Muscle of leg (tissue), 11 donors: ENCODE data around the gene ARHGEF3. TPM values are rescaled to one million over a fixed set of nuclear protein-coding genes. Genes with fewer than 3 reads are reported as not detected.

ENCODE experiments used
- DNase-seq: peaks from one replicate; pipeline ENCODE4 v3.0.0; 2013
- H3K27ac ChIP-seq: one replicate; pipeline ENCODE4 v1.5.1; 2013; ENCODE audit warnings: mild to moderate bottlenecking, low read length, control low read depth
- H3K27me3 ChIP-seq: one replicate; pipeline ENCODE4 v1.6.1; 2013; ENCODE audit warnings: low read length; ENCODE audit not compliant: control insufficient read depth, insufficient read depth
- H3K36me3 ChIP-seq: one replicate; pipeline ENCODE4 v1.6.1; 2013; ENCODE audit warnings: low read length; ENCODE audit not compliant: control insufficient read depth, insufficient read depth
- H3K4me1 ChIP-seq: one replicate; pipeline ENCODE4 v1.6.1; 2013; ENCODE audit warnings: low read length; ENCODE audit not compliant: control insufficient read depth, insufficient read depth
- H3K4me3 ChIP-seq: one replicate; pipeline ENCODE4 v1.5.1; 2013; ENCODE audit warnings: low read length, control low read depth
- H3K9me3 ChIP-seq: replicated peaks from 2 replicates; pipeline ENCODE4 v1.6.1; 2013; ENCODE audit warnings: low read depth, low read length; ENCODE audit not compliant: control insufficient read depth
- WGBS: methylation state at CpG from one replicate; pipeline ENCODE4 v1.1.5; 2013; ENCODE audit warnings: missing lambda C conversion rate; ENCODE audit not compliant: insufficient coverage; 5-methylcytosine and 5-hydroxymethylcytosine counted together
- polyA plus RNA-seq, 8 donors: library from polyadenylated mRNA; unstranded; fragments of 120-200 nt; gene quantifications; one replicate each; pipeline versions ENCODE4 v1.2.1 to v1.2.3, GENCODE V29; 2013; ENCODE audit warnings: inconsistent platforms in 1 of 8, low replicate concordance in 1 of 8; ENCODE audit not compliant: insufficient read length in 8 of 8, insufficient read depth in 1 of 8
- total RNA-seq: library from RNA; stranded (reverse); fragments of 120-200 nt; gene quantifications from one replicate; pipeline ENCODE4 v1.2.4, GENCODE V29; 2013

The ARHGEF3 gene
- total and polyA plus RNA-seq, 9 donors: 21.9 to 31.8 (median 25.6) TPM

GRCh38 chr3:56836276-56837163 lies 34.8 kb upstream of the ARHGEF3 start:
- no peak for DNase-seq
- Histone ChIP-seq H3K27me3 (no peaks in the 10 kb centered on the region), H3K9me3 (no peaks in the 10 kb centered on the region), H3K27ac (no peak overlapping the region), H3K36me3 (no peaks in the 10 kb centered on the region), H3K4me3 (no peak overlapping the region), H3K4me1 (peaks cover 14% of the 10 kb centered on the region)
- WGBS: 92% methylated on average over 3 of the region's 9 CpGs

GRCh38 chr3:56835650-56836227 lies 34.0 kb upstream of the ARHGEF3 start:
- Histone ChIP-seq H3K4me3 (no peak overlapping the region), H3K27ac (no peak overlapping the region), H3K36me3 (no peaks in the 10 kb centered on the region), H3K9me3 (no peaks in the 10 kb centered on the region), H3K27me3 (no peaks in the 10 kb centered on the region), H3K4me1 (peaks cover 14% of the 10 kb centered on the region)
- WGBS: 90% methylated on average over 2 of the region's 6 CpGs
- no peak for DNase-seq

GRCh38 chr3:56833536-56833935 lies 31.8 kb upstream of the ARHGEF3 start:
- DNase-seq: no peak
- Histone ChIP-seq H3K27me3 (no peaks in the 10 kb centered on the region), H3K36me3 (no peaks in the 10 kb centered on the region), H3K4me3 (no peak overlapping the region), H3K27ac (no peak overlapping the region), H3K4me1 (peaks cover 16% of the 10 kb centered on the region), H3K9me3 (no peaks in the 10 kb centered on the region)
- WGBS: 25% methylated on average over 2 of the region's 2 CpGs

- Histone ChIP-seq H3K4me1 (peaks cover 14% of the 10 kb centered on the region), H3K9me3 (no peaks in the 10 kb centered on the region), H3K27ac (peak overlapping the region; percentile 42), H3K36me3 (no peaks in the 10 kb centered on the region), H3K4me3 (no peak overlapping the region), H3K27me3 (no peaks in the 10 kb centered on the region)
- DNase-seq: peak; percentile 47
Measured at GRCh38 chr3:56833022-56833421, 31.3 kb upstream of the ARHGEF3 start.

- Histone ChIP-seq H3K36me3 (no peaks in the 10 kb centered on the region), H3K4me3 (no peak overlapping the region), H3K27me3 (no peaks in the 10 kb centered on the region), H3K9me3 (no peaks in the 10 kb centered on the region), H3K4me1 (peaks cover 12% of the 10 kb centered on the region), H3K27ac (peak overlapping the region; percentile 62)
- 73% methylated on average over 3 of the region's 3 CpGs for WGBS
- no peak for DNase-seq
Measured at GRCh38 chr3:56831572-56831971, 29.8 kb upstream of the ARHGEF3 start.

- no peaks in the 10 kb centered on the region for H3K36me3 ChIP-seq
- no peaks in the 10 kb centered on the region for H3K27me3 ChIP-seq
- no peak overlapping the region for H3K27ac ChIP-seq
- H3K9me3 ChIP-seq: no peaks in the 10 kb centered on the region
- no peak overlapping the region for H3K4me3 ChIP-seq
- WGBS: 93% methylated on average over 2 of the region's 2 CpGs
- peaks cover 12% of the 10 kb centered on the region for H3K4me1 ChIP-seq
- no peak for DNase-seq
Measured at GRCh38 chr3:56830884-56831283, 29.1 kb upstream of the ARHGEF3 start.

- Histone ChIP-seq H3K9me3 (no peaks in the 10 kb centered on the region), H3K4me1 (peaks cover 12% of the 10 kb centered on the region), H3K27ac (no peak overlapping the region), H3K4me3 (no peak overlapping the region), H3K36me3 (no peaks in the 10 kb centered on the region), H3K27me3 (no peaks in the 10 kb centered on the region)
- no peak for DNase-seq
- 71% methylated on average over 1 of the region's 1 CpG for WGBS
Measured at GRCh38 chr3:56829533-56829932, 27.8 kb upstream of the ARHGEF3 start.

GRCh38 chr3:56826831-56827722 lies 25.3 kb upstream of the ARHGEF3 start:
- no peak for DNase-seq
- WGBS: no CpG with 5 or more reads among the region's 5 CpGs

GRCh38 chr3:56825567-56826438 lies 24.1 kb upstream of the ARHGEF3 start:
- DNase-seq: peak; percentile 81
- no peak overlapping the region for H3K4me3 ChIP-seq
- H3K36me3 ChIP-seq: no peaks in the 10 kb centered on the region
- 13% methylated on average over 1 of the region's 4 CpGs for WGBS
- peaks cover 3% of the 10 kb centered on the region for H3K4me1 ChIP-seq
- H3K27me3 ChIP-seq: no peaks in the 10 kb centered on the region
- H3K9me3 ChIP-seq: no peaks in the 10 kb centered on the region
- H3K27ac ChIP-seq: no peak overlapping the region

More at GRCh38 chr3:56826831-56827722, 25.3 kb upstream of the ARHGEF3 start:
- Histone ChIP-seq H3K4me3 (no peak overlapping the region), H3K9me3 (no peaks in the 10 kb centered on the region), H3K4me1 (peaks cover 7% of the 10 kb centered on the region), H3K36me3 (no peaks in the 10 kb centered on the region), H3K27ac (no peak overlapping the region), H3K27me3 (no peaks in the 10 kb centered on the region)
